ENCODE measurements around the gene THUMPD1. TPM values are rescaled to one million over a fixed set of nuclear protein-coding genes. Genes with fewer than 3 reads are reported as not detected.

The THUMPD1 gene
- total RNA-seq, 1 experiment from 2014 or later: 36.0 TPM

DNA sequence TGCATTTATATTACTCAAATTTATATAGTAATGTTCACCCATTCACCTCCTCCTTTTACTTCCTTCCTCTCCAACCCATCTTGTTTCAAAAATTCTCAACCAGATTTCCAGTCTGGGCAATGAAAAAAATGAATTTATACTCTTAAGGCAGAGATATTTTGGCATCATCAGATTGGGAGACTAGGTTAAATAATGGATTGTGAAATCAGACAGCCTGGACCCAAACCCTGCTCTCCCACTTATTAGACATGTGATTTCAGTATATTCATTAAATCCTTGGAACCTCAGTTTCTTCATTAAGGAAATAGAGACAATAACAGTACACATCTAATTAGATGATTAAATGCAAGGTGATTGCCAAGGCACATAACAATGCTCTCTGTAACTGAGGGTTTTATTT, 52.0 kb downstream of the THUMPD1 start:
- intact Hi-C loops (cut with micrococcal nuclease; ENCODE audit: unreplicated experiment): loop anchor here (5.0 kb wide), 1 partner anchor 72 kb away; no protein-coding TSS in a partner anchor

GRCh38 chr16:20683812-20684211, 57.8 kb downstream of the THUMPD1 start:
- no peak overlapping the region for H3K4me2 ChIP-seq

More for the DNA sequence above, 52.0 kb downstream of the THUMPD1 start:
- H4K20me1 ChIP-seq (ENCODE audit: insufficient read depth): no peaks in the 10 kb centered on the region
- H3K9me2 ChIP-seq (ENCODE audit: insufficient read depth): no peaks in the 10 kb centered on the region
- no peaks in the 10 kb centered on the region for H3K9me3 ChIP-seq (ENCODE audit: insufficient read depth, low read depth)
- H3K4me1 ChIP-seq (replicated peaks; ENCODE audit: insufficient read depth): no peaks in the 10 kb centered on the region
- H3K36me3 ChIP-seq (ENCODE audit: low read depth): no peaks in the 10 kb centered on the region
- H3K4me3 ChIP-seq: no peak overlapping the region
- H2AFZ ChIP-seq: no peak overlapping the region
- no TSS peak for BruUV-seq (replicated peaks)
- CTCF ChIA-PET: no interaction called here
- peaks cover 11% of the 10 kb centered on the region for H3K27me3 ChIP-seq (ENCODE audit: insufficient read depth, low read depth)
- no peak for DNase-seq
- no peaks in the 10 kb centered on the region for H3F3A ChIP-seq (ENCODE audit: insufficient read depth, low read depth)
- no peak overlapping the region for H3K4me2 ChIP-seq
- no peaks in the 10 kb centered on the region for H3K79me2 ChIP-seq (ENCODE audit: low read depth)
- TF ChIP-seq CTCF (conservative IDR thresholded peaks at IDR 0.05): no peak
- no peak overlapping the region for H3K27ac ChIP-seq
- POLR2A ChIA-PET (ENCODE audit: unreplicated experiment): no interaction called here

More at GRCh38 chr16:20683812-20684211, 57.8 kb downstream of the THUMPD1 start:
- Histone ChIP-seq H3K4me1 (replicated peaks; ENCODE audit: insufficient read depth) (no peaks in the 10 kb centered on the region), H2AFZ (no peak overlapping the region), H3K27me3 (ENCODE audit: insufficient read depth, low read depth) (no peaks in the 10 kb centered on the region), H3K27ac (no peak overlapping the region), H3K9me3 (ENCODE audit: insufficient read depth, low read depth) (no peaks in the 10 kb centered on the region), H3F3A (ENCODE audit: insufficient read depth, low read depth) (no peaks in the 10 kb centered on the region), H3K36me3 (ENCODE audit: low read depth) (no peaks in the 10 kb centered on the region), H3K79me2 (ENCODE audit: low read depth) (no peaks in the 10 kb centered on the region), H4K20me1 (ENCODE audit: insufficient read depth) (no peaks in the 10 kb centered on the region), H3K9me2 (ENCODE audit: insufficient read depth) (no peaks in the 10 kb centered on the region), H3K4me3 (no peak overlapping the region)
- peak in 1 of 2 experiments; percentile 56 for DNase-seq
- intact Hi-C loops (cut with micrococcal nuclease; ENCODE audit: unreplicated experiment): no loop called here
- ChIA-PET CTCF (no interaction called here), POLR2A (ENCODE audit: unreplicated experiment) (no interaction called here)
- TF ChIP-seq CTCF (conservative IDR thresholded peaks at IDR 0.05) (no peak), EZH2 (IDR thresholded peaks at IDR 0.05; ENCODE audit: low read depth) (no peak)
- BruUV-seq (replicated peaks): no TSS peak

Other genes with a start within 250 kb of the THUMPD1 start
- gene ACSM2B, start 165.5 kb downstream of the THUMPD1 start, total RNA-seq (2021): not detected in 2 replicates
- gene ACSM1, start 44.1 kb downstream of the THUMPD1 start, total RNA-seq (2021): not detected in 2 replicates
- 1.1 and 2.4 TPM in 2 replicates for gene ACSM3, start 22.2 kb upstream of the THUMPD1 start, total RNA-seq (2021)
- 25.6 and 29.5 TPM in 2 replicates for gene ERI2, start 64.7 kb upstream of the THUMPD1 start, total RNA-seq (2021)
- 9.5 and 13.2 TPM in 2 replicates for gene REXO5, start 64.7 kb upstream of the THUMPD1 start, total RNA-seq (2021)
- gene DCUN1D3, start 158.5 kb upstream of the THUMPD1 start, total RNA-seq (2021): 11.8 and 14.6 TPM in 2 replicates
- gene LYRM1, start 159.0 kb upstream of the THUMPD1 start, total RNA-seq (2021): 32.2 and 51.7 TPM in 2 replicates

Data from PC-9 (cell line).